Lower lobe of right lung (tissue), 2 donors: ENCODE measurements around the gene TREM1. TPM values are rescaled to one million over a fixed set of nuclear protein-coding genes. Genes with fewer than 3 reads are reported as not detected.

Source experiments
- ATAC-seq, 2 donors: fragments of 200-7000 bp; cut with Tn5 transposase; one replicate each; pipeline ENCODE4 v1.9.1; 2020 to 2022; ENCODE audit warnings: mild to moderate bottlenecking in 2 of 2, moderate library complexity in 2 of 2
- DNase-seq: peaks from one replicate; pipeline ENCODE4 v3.0.0-alpha.2; 2020
- H3K27ac ChIP-seq: fragments of 200-600 bp; one replicate; pipeline ENCODE4 v1.8.0; 2022
- H3K27me3 ChIP-seq: fragments of 200-600 bp; one replicate; pipeline ENCODE4 v1.8.0; 2022; ENCODE audit warnings: low read depth
- H3K36me3 ChIP-seq: fragments of 200-600 bp; one replicate; pipeline ENCODE4 v1.8.0; 2022; ENCODE audit warnings: mild to moderate bottlenecking
- H3K4me1 ChIP-seq: fragments of 200-600 bp; one replicate; pipeline ENCODE4 v1.8.0; 2022
- H3K4me3 ChIP-seq: fragments of 200-600 bp; one replicate; pipeline ENCODE4 v1.8.0; 2022; ENCODE audit warnings: mild to moderate bottlenecking
- H3K9me3 ChIP-seq: fragments of 200-600 bp; one replicate; pipeline ENCODE4 v1.8.0; 2022
- intact Hi-C: fragments of 100-400 bp; cut with DNase I; formaldehyde crosslinking; loops from one replicate; pipeline ENCODE4 v1.11.0; 2022
- total RNA-seq: library from RNA; stranded (reverse); fragmentation: NEBNext Ultra II Directional; extraction: Animal tissue kit (Norgen Biotek cat#: 25700); gene quantifications from one replicate; pipeline ENCODE4 v1.2.1, GENCODE V29; 2021
- TF ChIP-seq, protein P1 (sequence below): fragments of 200-600 bp; IDR thresholded peaks from one replicate; pipeline ENCODE4 v1.8.0; 2022; ENCODE audit warnings: antibody characterized with exemption, mild to moderate bottlenecking
- donor health status: DM: no; HTN: yes; CAD: no; lungs with severe emphysema.

The TREM1 gene
- total RNA-seq, 1 donor from 2014 or later = 160 TPM

DNA sequence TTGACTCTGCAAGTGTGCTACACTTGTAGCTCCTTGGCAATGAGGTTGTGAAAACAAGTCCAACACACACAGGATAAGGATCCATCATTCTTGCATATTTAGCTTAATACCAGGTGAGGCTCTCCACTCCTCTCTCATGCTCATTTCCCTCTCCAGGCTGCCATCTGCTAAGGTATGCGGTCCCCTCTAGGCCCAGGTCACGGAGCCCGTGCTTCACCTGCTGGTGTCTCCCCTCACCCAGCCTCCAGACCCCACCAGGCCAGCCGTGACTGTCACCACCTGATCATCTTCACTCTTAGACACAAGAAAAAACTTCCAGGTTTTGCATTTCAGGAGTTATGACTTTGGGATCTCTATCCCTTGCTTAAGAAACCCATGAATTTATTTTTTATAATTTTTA, 34.7 kb upstream of the TREM1 start:
- Histone ChIP-seq H3K27me3 (peaks cover 14% of the 10 kb centered on the region), H3K27ac (no peak overlapping the region), H3K9me3 (no peaks in the 10 kb centered on the region), H3K36me3 (no peaks in the 10 kb centered on the region), H3K4me1 (peaks cover 14% of the 10 kb centered on the region), H3K4me3 (no peak overlapping the region)
- ATAC-seq (no peak), DNase-seq (no peak)
- intact Hi-C loops = no loop called here
- TF ChIP-seq, protein P1, sequence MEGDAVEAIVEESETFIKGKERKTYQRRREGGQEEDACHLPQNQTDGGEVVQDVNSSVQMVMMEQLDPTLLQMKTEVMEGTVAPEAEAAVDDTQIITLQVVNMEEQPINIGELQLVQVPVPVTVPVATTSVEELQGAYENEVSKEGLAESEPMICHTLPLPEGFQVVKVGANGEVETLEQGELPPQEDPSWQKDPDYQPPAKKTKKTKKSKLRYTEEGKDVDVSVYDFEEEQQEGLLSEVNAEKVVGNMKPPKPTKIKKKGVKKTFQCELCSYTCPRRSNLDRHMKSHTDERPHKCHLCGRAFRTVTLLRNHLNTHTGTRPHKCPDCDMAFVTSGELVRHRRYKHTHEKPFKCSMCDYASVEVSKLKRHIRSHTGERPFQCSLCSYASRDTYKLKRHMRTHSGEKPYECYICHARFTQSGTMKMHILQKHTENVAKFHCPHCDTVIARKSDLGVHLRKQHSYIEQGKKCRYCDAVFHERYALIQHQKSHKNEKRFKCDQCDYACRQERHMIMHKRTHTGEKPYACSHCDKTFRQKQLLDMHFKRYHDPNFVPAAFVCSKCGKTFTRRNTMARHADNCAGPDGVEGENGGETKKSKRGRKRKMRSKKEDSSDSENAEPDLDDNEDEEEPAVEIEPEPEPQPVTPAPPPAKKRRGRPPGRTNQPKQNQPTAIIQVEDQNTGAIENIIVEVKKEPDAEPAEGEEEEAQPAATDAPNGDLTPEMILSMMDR = no peak

DNA sequence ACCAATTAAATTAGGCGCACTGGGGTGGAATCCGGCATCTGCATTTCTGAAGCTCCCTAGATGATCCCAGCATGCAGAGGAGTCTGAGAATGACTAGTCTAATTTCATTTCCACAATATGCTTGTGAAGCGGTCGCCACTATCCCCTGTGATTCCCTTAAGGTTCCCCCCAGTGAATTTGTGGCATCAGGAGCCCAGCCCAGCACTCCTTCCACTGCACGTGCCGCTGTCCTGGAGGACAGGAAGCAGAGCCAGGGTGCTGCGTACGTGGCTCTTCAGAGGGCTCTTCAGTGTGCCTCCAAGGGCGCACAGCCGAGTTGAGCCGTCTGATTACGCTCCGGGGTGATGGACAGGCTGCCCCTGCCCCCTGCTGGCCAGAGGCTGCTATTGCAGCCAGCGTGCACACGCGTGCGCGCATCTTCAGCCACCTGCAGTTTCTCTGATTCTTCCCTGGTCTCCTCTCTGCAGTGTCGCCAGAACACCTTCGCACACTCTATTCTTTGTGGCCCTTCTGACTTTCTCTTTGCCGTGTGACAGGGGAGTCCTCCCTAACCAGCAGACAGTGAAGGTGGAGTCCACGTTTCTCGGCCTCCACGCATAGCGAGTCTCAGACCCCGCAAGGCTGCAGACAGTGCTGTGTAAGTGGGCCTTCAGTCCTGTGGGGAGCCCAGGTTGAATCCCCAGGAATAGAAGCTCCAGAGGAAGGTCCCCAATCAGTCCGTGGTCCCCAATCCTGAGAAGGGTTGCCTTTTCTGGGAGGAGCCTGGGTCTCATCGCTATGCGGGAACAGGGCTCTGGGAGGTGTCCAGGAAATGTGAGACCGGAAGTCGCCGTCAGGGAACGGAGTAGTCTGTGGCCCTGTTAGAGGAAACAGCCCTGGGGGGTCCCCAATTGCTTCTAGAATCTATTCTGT, 32.4 kb upstream of the TREM1 start:
- peaks cover 14% of the 10 kb centered on the region for H3K4me1 ChIP-seq
- intact Hi-C loops = no loop called here
- TF ChIP-seq, protein P1 = peak; percentile 100
- DNase-seq (peak; percentile 94), ATAC-seq (peak; percentile 98 to 99)
- no peaks in the 10 kb centered on the region for H3K36me3 ChIP-seq
- H3K4me3 ChIP-seq = peak overlapping the region; percentile 27
- H3K27ac ChIP-seq = no peak overlapping the region
- peaks cover 10% of the 10 kb centered on the region for H3K27me3 ChIP-seq
- no peaks in the 10 kb centered on the region for H3K9me3 ChIP-seq

DNA sequence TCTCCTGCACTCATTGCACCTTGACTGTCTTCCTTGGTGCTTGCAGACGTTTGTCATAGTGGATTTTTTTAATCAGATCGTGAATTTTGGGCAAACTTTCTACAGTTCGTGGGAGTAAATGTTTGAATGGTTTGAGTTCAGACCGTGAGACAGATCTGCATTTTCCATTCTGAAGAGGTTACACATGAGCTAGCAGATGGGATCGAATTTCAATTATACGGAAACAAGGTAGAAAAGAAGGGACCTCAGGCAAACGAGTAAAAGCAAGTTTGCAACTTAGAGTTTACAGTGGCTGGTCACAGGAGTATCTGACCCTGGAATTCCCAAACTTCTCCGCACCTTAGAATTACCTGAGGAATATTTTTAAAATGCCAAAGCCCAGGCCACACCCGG, 31.8 kb upstream of the TREM1 start:
- Histone ChIP-seq H3K36me3 (no peaks in the 10 kb centered on the region), H3K4me1 (peaks cover 14% of the 10 kb centered on the region), H3K27me3 (peaks cover 10% of the 10 kb centered on the region), H3K9me3 (no peaks in the 10 kb centered on the region), H3K27ac (no peak overlapping the region), H3K4me3 (peak overlapping the region; percentile 27)
- TF ChIP-seq, protein P1 = no peak
- intact Hi-C loops = no loop called here
- ATAC-seq (no peak), DNase-seq (no peak)

DNA sequence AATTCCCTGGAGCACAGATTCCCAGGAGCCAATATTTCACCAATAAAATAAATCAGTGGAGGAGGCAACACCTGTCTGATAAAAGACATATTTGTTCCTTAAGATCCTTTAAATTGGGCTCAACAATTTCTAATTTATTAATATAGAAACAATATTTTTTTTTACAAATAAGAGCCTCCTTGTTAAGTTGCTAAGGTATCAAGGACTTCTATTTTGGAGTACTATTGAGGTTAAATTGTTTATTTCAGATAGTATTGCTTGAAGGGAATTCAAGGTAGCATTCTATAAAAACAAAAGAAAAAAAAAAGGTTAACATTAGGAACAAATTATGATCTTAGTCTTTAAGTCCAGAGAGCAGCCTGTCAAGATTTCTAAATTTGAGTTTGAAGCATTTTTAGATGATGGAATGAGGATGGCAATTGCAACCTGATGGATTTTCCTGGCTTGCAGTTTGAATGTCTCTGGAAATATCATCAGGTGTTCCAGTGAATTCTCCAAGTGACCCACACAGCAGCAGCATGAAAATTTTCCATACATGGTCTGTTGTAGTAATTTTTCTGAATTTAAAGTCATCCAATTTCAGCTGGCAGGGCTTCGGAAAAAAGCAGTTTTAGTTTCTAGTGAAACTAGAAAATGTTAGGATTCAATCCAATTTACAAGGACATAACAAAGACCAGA, 29.6 kb upstream of the TREM1 start:
- peaks cover 10% of the 10 kb centered on the region for H3K27me3 ChIP-seq
- no peak for ATAC-seq

DNA sequence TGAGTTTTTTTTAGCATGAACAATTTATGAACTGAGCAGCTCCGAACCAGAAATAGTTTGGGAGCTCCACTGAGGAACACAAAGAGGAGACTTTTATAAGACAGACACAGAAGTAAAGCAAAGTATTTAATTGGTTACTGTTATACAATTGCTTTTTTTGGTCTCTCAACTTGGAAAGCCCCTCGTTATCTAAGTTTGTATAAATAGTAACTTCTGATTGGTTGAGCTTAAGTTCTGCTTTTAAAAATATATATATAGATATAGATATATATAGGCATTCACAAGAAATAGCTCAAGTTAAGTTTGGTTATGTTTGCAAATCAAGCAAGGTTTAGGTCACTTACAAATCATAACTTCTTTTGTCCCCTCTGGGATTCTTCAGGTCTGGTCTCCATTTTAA, 28.7 kb upstream of the TREM1 start:
- TF ChIP-seq, protein P1 = no peak
- intact Hi-C loops = no loop called here

More for the DNA sequence above, 29.6 kb upstream of the TREM1 start:
- Histone ChIP-seq H3K36me3 (no peaks in the 10 kb centered on the region), H3K27ac (no peak overlapping the region), H3K4me3 (no peak overlapping the region), H3K9me3 (no peaks in the 10 kb centered on the region), H3K4me1 (peaks cover 14% of the 10 kb centered on the region)
- no peak for DNase-seq
- intact Hi-C loops = no loop called here
- TF ChIP-seq, protein P1 = no peak

More for the DNA sequence above, 28.7 kb upstream of the TREM1 start:
- Histone ChIP-seq H3K9me3 (no peaks in the 10 kb centered on the region), H3K4me1 (peaks cover 14% of the 10 kb centered on the region), H3K27ac (no peak overlapping the region), H3K36me3 (no peaks in the 10 kb centered on the region), H3K4me3 (no peak overlapping the region), H3K27me3 (peaks cover 15% of the 10 kb centered on the region)
- DNase-seq (no peak), ATAC-seq (no peak)
